Activated T-cell treated with anti-CD3 and anti-CD28 coated beads, Interleukin-2, amount 50 U/mL, for 72 hours (primary cell): ENCODE results near the gene HIGD2B. TPM values are rescaled to one million over a fixed set of nuclear protein-coding genes. Genes with fewer than 3 reads are reported as not detected.

Experiments
- total RNA-seq, 2 donors: library from RNA; stranded (reverse); gene quantifications; one replicate each; pipeline ENCODE4 v1.2.3, GENCODE V29; 2022

HIGD2B gene
- total RNA-seq, 2 donors from 2014 or later, result 0.22 to 0.30 TPM

Other genes with a start within 250 kb of the HIGD2B start
- gene ARIH1, start 211.9 kb downstream of the HIGD2B start, total RNA-seq, result 100 to 1,000 TPM; 206 to 227 TPM
- under 1 TPM in 1 of 2 donors, not detected in 1; 0.51 TPM for gene GOLGA6B, start 31.5 kb downstream of the HIGD2B start, total RNA-seq
- gene BBS4, start within 50 bp of the HIGD2B start, total RNA-seq, result 10 to 100 TPM; 19.0 to 27.2 TPM
- 10 to 100 TPM; 55.8 to 63.1 TPM for gene ADPGK, start 97.6 kb upstream of the HIGD2B start, total RNA-seq